Measurements from ENCODE around the gene DNAI7.
A peak's percentile ranks its signal among the peaks of the same experiment; 100 is the strongest.

The DNAI7 gene

DNA sequence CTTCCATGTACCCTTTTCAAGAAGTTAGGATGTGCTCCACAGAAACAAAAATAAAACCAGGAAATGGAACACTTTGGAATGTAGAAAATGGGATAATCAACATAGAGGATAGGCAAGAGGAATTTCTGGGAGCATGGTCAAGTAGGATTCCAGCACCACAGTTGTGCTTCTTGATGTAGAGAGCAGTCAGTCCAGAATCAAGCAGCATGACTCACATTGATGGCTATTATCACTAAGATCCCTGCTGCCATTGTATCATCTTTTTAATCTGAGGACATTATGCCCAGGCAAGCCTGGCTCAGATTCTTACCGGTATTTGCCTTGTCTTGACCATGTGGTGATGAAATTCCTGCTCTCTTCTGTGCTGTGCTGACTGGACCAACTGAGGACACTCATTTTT lies 5.7 kb upstream of the DNAI7 start:
- CTCF ChIA-PET: interaction anchor here (2.3 kb wide), 1 partner anchor 187 kb away, joined by 8 read pairs; no protein-coding TSS in a partner anchor
- TF ChIP-seq, protein P1, sequence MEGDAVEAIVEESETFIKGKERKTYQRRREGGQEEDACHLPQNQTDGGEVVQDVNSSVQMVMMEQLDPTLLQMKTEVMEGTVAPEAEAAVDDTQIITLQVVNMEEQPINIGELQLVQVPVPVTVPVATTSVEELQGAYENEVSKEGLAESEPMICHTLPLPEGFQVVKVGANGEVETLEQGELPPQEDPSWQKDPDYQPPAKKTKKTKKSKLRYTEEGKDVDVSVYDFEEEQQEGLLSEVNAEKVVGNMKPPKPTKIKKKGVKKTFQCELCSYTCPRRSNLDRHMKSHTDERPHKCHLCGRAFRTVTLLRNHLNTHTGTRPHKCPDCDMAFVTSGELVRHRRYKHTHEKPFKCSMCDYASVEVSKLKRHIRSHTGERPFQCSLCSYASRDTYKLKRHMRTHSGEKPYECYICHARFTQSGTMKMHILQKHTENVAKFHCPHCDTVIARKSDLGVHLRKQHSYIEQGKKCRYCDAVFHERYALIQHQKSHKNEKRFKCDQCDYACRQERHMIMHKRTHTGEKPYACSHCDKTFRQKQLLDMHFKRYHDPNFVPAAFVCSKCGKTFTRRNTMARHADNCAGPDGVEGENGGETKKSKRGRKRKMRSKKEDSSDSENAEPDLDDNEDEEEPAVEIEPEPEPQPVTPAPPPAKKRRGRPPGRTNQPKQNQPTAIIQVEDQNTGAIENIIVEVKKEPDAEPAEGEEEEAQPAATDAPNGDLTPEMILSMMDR (IDR thresholded peaks at IDR 0.05; ENCODE audit: insufficient read depth, low read length, missing control alignments): no peak
- peak; percentile 56 for DNase-seq (ENCODE audit: low read depth, low spot score)
- POLR2A ChIA-PET: no interaction called here
- no peak overlapping the region for H3K4me3 ChIP-seq (ENCODE audit: low read depth, low read length)

DNA sequence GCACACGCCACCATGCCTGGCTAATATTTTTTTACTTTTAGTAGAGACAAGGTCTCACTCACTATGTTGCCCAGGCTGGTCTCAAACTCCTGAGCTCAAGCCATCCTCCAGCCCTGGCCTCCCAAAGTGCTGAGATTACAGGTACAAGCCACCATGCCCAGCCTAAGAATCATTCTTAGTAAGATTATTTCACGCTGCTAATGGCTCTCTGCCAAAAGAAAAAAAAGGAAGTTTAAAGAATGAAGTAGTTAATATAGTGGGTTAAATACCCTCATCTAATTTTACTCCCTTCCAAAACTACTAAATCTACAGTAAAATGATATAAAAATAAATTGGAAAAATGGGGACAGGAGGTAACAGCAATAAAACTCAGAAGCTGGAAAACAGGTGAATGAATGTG lies 2.6 kb upstream of the DNAI7 start:
- H3K4me3 ChIP-seq (ENCODE audit: low read depth, low read length): no peak overlapping the region
- POLR2A ChIA-PET: no interaction called here
- TF ChIP-seq, protein P1 (IDR thresholded peaks at IDR 0.05; ENCODE audit: insufficient read depth, low read length, missing control alignments): no peak
- DNase-seq (ENCODE audit: low read depth, low spot score): no peak
- CTCF ChIA-PET: interaction anchor here (1.7 to 1.9 kb wide), 2 partner anchors 19 to 190 kb away, joined by 4 to 8 read pairs; no protein-coding TSS in a partner anchor

DNA sequence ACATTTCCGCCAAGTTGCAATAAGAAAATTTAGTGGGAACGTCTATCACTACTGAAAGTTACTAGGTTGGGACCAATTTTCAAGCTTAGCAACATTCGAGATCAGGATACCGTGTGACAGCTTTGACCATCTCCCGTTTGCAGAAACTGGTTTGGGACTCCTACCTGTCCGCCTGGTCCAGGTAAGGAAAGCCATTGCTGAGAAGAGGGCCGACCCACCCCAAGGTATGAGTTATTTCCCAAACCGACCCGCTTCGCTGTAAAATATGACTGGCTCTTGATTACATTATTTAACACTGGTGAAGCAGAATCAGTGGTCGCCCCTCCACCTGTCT lies 271 bp downstream of the DNAI7 start:
- CTCF ChIA-PET: interaction anchor here (0.7 to 1.8 kb wide), 4 partner anchors 40 to 203 kb away, joined by 3 to 11 read pairs (median 6); no protein-coding TSS in a partner anchor
- TF ChIP-seq, protein P1 (IDR thresholded peaks at IDR 0.05; ENCODE audit: insufficient read depth, low read length, missing control alignments): no peak
- POLR2A ChIA-PET: interaction anchor here (0.9 kb wide), 1 partner anchor 193 kb away, joined by 3 read pairs; no protein-coding TSS in a partner anchor
- DNase-seq (ENCODE audit: low read depth, low spot score): no peak
- peak overlapping the region; percentile 87 for H3K4me3 ChIP-seq (ENCODE audit: low read depth, low read length)

DNA sequence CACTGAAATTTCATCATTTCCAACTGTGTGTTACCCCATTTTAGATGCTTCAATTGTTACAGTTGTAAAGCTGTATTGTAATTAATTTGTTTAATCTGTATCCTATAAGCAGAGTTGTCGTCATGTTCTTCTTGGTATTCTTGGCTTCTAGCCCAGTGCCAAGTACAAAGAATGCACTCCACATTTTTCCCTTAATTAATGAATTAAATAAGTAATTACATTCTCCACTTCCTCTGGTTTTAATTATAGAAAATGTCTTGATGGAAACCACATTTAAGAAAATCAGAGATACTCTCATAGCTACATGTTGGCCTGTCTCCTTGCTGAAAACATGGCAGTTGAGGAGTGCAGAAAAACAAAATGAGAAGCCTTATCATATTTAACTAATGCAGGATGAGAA lies 746 bp downstream of the DNAI7 start:
- POLR2A ChIA-PET: no interaction called here

DNA sequence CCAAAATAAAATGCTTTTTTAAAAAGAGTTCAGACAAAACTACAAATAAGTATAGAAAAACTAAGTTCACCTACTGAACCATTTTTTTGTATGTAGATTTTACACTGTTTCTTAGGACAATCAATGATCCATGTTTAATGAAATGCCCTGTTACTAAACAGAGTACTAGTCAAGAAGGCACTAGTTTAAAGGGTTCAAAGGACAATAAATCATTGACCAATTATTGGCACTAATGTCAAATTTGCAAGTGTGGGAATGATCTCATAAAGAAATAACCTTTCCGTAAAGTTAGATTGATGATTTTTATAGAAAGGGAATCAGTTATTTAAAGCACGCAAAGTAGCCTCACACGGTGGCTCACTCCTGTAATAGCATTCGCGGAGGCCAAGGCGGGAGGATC lies 4.2 kb downstream of the DNAI7 start:
- no peak overlapping the region for H3K4me3 ChIP-seq (ENCODE audit: low read depth, low read length)
- no peak for DNase-seq (ENCODE audit: low read depth, low spot score)
- CTCF ChIA-PET: interaction anchor here (1.1 kb wide), 2 partner anchors 36 to 38 kb away, joined by 3 read pairs; no protein-coding TSS in a partner anchor
- POLR2A ChIA-PET: no interaction called here
- TF ChIP-seq, protein P1 (IDR thresholded peaks at IDR 0.05; ENCODE audit: insufficient read depth, low read length, missing control alignments): no peak

More for the DNA sequence above, 746 bp downstream of the DNAI7 start:
- TF ChIP-seq, protein P1 (IDR thresholded peaks at IDR 0.05; ENCODE audit: insufficient read depth, low read length, missing control alignments): no peak
- DNase-seq (ENCODE audit: low read depth, low spot score): no peak
- H3K4me3 ChIP-seq (ENCODE audit: low read depth, low read length): no peak overlapping the region
- CTCF ChIA-PET: interaction anchor here (0.8 to 1.8 kb wide), 3 partner anchors 39 to 203 kb away, joined by 3 to 11 read pairs (median 8); no protein-coding TSS in a partner anchor

DNA sequence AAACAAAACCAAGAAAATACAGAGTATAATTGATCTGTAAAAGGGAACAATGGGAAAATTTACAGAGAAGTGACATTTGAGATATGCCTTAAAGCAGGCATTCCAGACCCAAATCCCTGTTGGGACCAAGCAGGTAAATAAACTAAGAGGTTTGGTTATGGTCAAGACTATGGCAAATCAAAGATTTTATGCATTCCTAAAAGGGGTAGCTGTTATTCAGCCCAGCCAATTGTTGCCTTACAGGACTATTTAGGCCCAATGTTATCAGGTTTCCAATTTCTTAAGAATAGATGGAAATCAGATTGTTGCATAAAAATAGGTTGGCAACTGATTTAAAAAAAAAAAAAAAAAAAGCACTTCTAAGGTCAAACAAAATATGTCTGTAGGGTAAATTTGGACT lies 5.3 kb downstream of the DNAI7 start:
- H3K4me3 ChIP-seq (ENCODE audit: low read depth, low read length): no peak overlapping the region
- CTCF ChIA-PET: interaction anchor here (1.1 kb wide), 2 partner anchors 35 to 37 kb away, joined by 3 read pairs; no protein-coding TSS in a partner anchor
- no peak for DNase-seq (ENCODE audit: low read depth, low spot score)
- POLR2A ChIA-PET: interaction anchor here (0.6 kb wide), 1 partner anchor 243 kb away, joined by 3 read pairs; no protein-coding TSS in a partner anchor
- TF ChIP-seq, protein P1 (IDR thresholded peaks at IDR 0.05; ENCODE audit: insufficient read depth, low read length, missing control alignments): no peak
